Measurements from ENCODE around the gene GFAP. TPM values are rescaled to one million over a fixed set of nuclear protein-coding genes. Genes with fewer than 3 reads are reported as not detected.
"Not testable (repeated sequence)": the region's sequence is repeated elsewhere in the genome, so short reads cannot be mapped to it uniquely, and the experiment has no call there.

GFAP gene
- total and polyA plus RNA-seq, 4 donors = 1.4 to 17.6 (median 5.1) TPM

- no peaks in the 10 kb centered on the region for H3K4me1 ChIP-seq (ENCODE audit: control insufficient read depth in 1 of 2, insufficient read depth in 2 of 2, low read length in 2 of 2)
- H3K27ac ChIP-seq (ENCODE audit: low read depth in 1 of 2, low read length in 2 of 2) = no peak within 1 kb of the TSS
- 1% methylated on average over 62 of the region's 62 CpGs for WGBS, 2 donors
- H3K9me3 ChIP-seq (ENCODE audit: control insufficient read depth, low read length) = no peaks in the 10 kb centered on the region
- peak within 1 kb of the TSS; percentile 27 to 37 for H3K4me3 ChIP-seq (ENCODE audit: low read length in 2 of 2)
- intact Hi-C loops (cut with DNase I) = no loop called here
- ATAC-seq (ENCODE audit: low FRiP score) = peak; percentile 97
- H3K36me3 ChIP-seq (ENCODE audit: control insufficient read depth in 1 of 2, insufficient read depth in 2 of 2, low read length in 1 of 2) = no peaks in the 10 kb centered on the region
- DNase-seq = peak; percentile 94
- no peaks in the 10 kb centered on the region for H3K27me3 ChIP-seq (ENCODE audit: control insufficient read depth in 1 of 2, insufficient read depth in 2 of 2, low read length in 1 of 2)
Observed at GRCh38 chr17:44947461-44948314, 32.4 kb upstream of the GFAP start, which contains the start of gene KIF18B. KIF18B (minus strand) TSS chr17:44947773; CDS start chr17:44936344, 11,429 bp downstream.

GRCh38 chr17:44945652-44946051 is 30.4 kb upstream of the GFAP start:
- H3K27ac ChIP-seq (ENCODE audit: low read depth in 1 of 2, low read length in 2 of 2); H3K4me3 ChIP-seq (ENCODE audit: low read length in 2 of 2); H3K4me1 ChIP-seq (ENCODE audit: control insufficient read depth in 1 of 2, insufficient read depth in 2 of 2, low read length in 2 of 2); H3K9me3 ChIP-seq (ENCODE audit: control insufficient read depth, low read length); H3K27me3 ChIP-seq (ENCODE audit: control insufficient read depth in 1 of 2, insufficient read depth in 2 of 2, low read length in 1 of 2); intact Hi-C loops (cut with DNase I); ATAC-seq (ENCODE audit: low FRiP score); H3K36me3 ChIP-seq (ENCODE audit: control insufficient read depth in 1 of 2, insufficient read depth in 2 of 2, low read length in 1 of 2): not testable (repeated sequence)
- peak in 1 of 2 donors; percentile 26 for DNase-seq
- WGBS, 2 donors = 93 to 94% methylated on average over 9 of the region's 10 CpGs

GRCh38 chr17:44942456-44942855 is 27.2 kb upstream of the GFAP start:
- H3K27me3 ChIP-seq (ENCODE audit: control insufficient read depth in 1 of 2, insufficient read depth in 2 of 2, low read length in 1 of 2) = no peaks in the 10 kb centered on the region
- no peak for DNase-seq
- H3K27ac ChIP-seq (ENCODE audit: low read depth in 1 of 2, low read length in 2 of 2) = no peak overlapping the region
- no peaks in the 10 kb centered on the region for H3K9me3 ChIP-seq (ENCODE audit: control insufficient read depth, low read length)
- no peaks in the 10 kb centered on the region for H3K4me1 ChIP-seq (ENCODE audit: control insufficient read depth in 1 of 2, insufficient read depth in 2 of 2, low read length in 2 of 2)
- H3K4me3 ChIP-seq (ENCODE audit: low read length in 2 of 2) = no peak overlapping the region
- no peak for ATAC-seq (ENCODE audit: low FRiP score)
- no peaks in the 10 kb centered on the region for H3K36me3 ChIP-seq (ENCODE audit: control insufficient read depth in 1 of 2, insufficient read depth in 2 of 2, low read length in 1 of 2)
- WGBS, 2 donors = 36 to 47% methylated on average over 4 of the region's 4 CpGs
- intact Hi-C loops (cut with DNase I) = no loop called here

GRCh38 chr17:44941712-44942331 is 26.5 kb upstream of the GFAP start:
- intact Hi-C loops (cut with DNase I) = no loop called here
- Histone ChIP-seq H3K27ac (ENCODE audit: low read depth in 1 of 2, low read length in 2 of 2) (no peak overlapping the region), H3K9me3 (ENCODE audit: control insufficient read depth, low read length) (no peaks in the 10 kb centered on the region), H3K27me3 (ENCODE audit: control insufficient read depth in 1 of 2, insufficient read depth in 2 of 2, low read length in 1 of 2) (no peaks in the 10 kb centered on the region), H3K36me3 (ENCODE audit: control insufficient read depth in 1 of 2, insufficient read depth in 2 of 2, low read length in 1 of 2) (no peaks in the 10 kb centered on the region), H3K4me3 (ENCODE audit: low read length in 2 of 2) (no peak overlapping the region), H3K4me1 (ENCODE audit: control insufficient read depth in 1 of 2, insufficient read depth in 2 of 2, low read length in 2 of 2) (no peaks in the 10 kb centered on the region)
- ATAC-seq (ENCODE audit: low FRiP score) (no peak), DNase-seq (peak in 1 of 2 donors; percentile 53)
- 47 to 51% methylated on average over 9 of the region's 9 CpGs for WGBS, 2 donors

- Histone ChIP-seq H3K36me3 (ENCODE audit: control insufficient read depth in 1 of 2, insufficient read depth in 2 of 2, low read length in 1 of 2) (no peaks in the 10 kb centered on the region), H3K9me3 (ENCODE audit: control insufficient read depth, low read length) (no peaks in the 10 kb centered on the region), H3K27me3 (ENCODE audit: control insufficient read depth in 1 of 2, insufficient read depth in 2 of 2, low read length in 1 of 2) (no peaks in the 10 kb centered on the region), H3K4me1 (ENCODE audit: control insufficient read depth in 1 of 2, insufficient read depth in 2 of 2, low read length in 2 of 2) (no peaks in the 10 kb centered on the region), H3K4me3 (ENCODE audit: low read length in 2 of 2) (no peak overlapping the region), H3K27ac (ENCODE audit: low read depth in 1 of 2, low read length in 2 of 2) (no peak overlapping the region)
- DNase-seq = no peak
- intact Hi-C loops (cut with DNase I) = no loop called here
- WGBS, 2 donors = 40 to 42% methylated on average over 1 of the region's 1 CpG
- no peak for ATAC-seq (ENCODE audit: low FRiP score)
Observed at GRCh38 chr17:44940768-44941167, 25.5 kb upstream of the GFAP start.

- intact Hi-C loops (cut with DNase I) = no loop called here
- H3K27me3 ChIP-seq (ENCODE audit: control insufficient read depth in 1 of 2, insufficient read depth in 2 of 2, low read length in 1 of 2) = no peaks in the 10 kb centered on the region
- no peaks in the 10 kb centered on the region for H3K4me1 ChIP-seq (ENCODE audit: control insufficient read depth in 1 of 2, insufficient read depth in 2 of 2, low read length in 2 of 2)
- no peak for DNase-seq
- H3K27ac ChIP-seq (ENCODE audit: low read depth in 1 of 2, low read length in 2 of 2) = no peak overlapping the region
- no peak for ATAC-seq (ENCODE audit: low FRiP score)
- H3K9me3 ChIP-seq (ENCODE audit: control insufficient read depth, low read length) = no peaks in the 10 kb centered on the region
- H3K4me3 ChIP-seq (ENCODE audit: low read length in 2 of 2) = no peak overlapping the region
- WGBS, 2 donors = 23 to 26% methylated on average over 4 of the region's 4 CpGs
- H3K36me3 ChIP-seq (ENCODE audit: control insufficient read depth in 1 of 2, insufficient read depth in 2 of 2, low read length in 1 of 2) = no peaks in the 10 kb centered on the region
Observed at GRCh38 chr17:44940317-44940716, 25.0 kb upstream of the GFAP start.

- Histone ChIP-seq H3K9me3 (ENCODE audit: control insufficient read depth, low read length) (no peaks in the 10 kb centered on the region), H3K36me3 (ENCODE audit: control insufficient read depth in 1 of 2, insufficient read depth in 2 of 2, low read length in 1 of 2) (no peaks in the 10 kb centered on the region), H3K4me1 (ENCODE audit: control insufficient read depth in 1 of 2, insufficient read depth in 2 of 2, low read length in 2 of 2) (no peaks in the 10 kb centered on the region), H3K27ac (ENCODE audit: low read depth in 1 of 2, low read length in 2 of 2) (no peak overlapping the region), H3K27me3 (ENCODE audit: control insufficient read depth in 1 of 2, insufficient read depth in 2 of 2, low read length in 1 of 2) (no peaks in the 10 kb centered on the region), H3K4me3 (ENCODE audit: low read length in 2 of 2) (no peak overlapping the region)
- DNase-seq (peak in 1 of 2 donors; percentile 62), ATAC-seq (ENCODE audit: low FRiP score) (no peak)
- 92 to 94% methylated on average over 9 of the region's 9 CpGs for WGBS, 2 donors
- intact Hi-C loops (cut with DNase I) = no loop called here
Observed at GRCh38 chr17:44935116-44935515, 19.8 kb upstream of the GFAP start.

GRCh38 chr17:44934745-44935105 is 19.4 kb upstream of the GFAP start:
- Histone ChIP-seq H3K4me1 (ENCODE audit: control insufficient read depth in 1 of 2, insufficient read depth in 2 of 2, low read length in 2 of 2) (no peaks in the 10 kb centered on the region), H3K9me3 (ENCODE audit: control insufficient read depth, low read length) (no peaks in the 10 kb centered on the region), H3K27me3 (ENCODE audit: control insufficient read depth in 1 of 2, insufficient read depth in 2 of 2, low read length in 1 of 2) (no peaks in the 10 kb centered on the region), H3K27ac (ENCODE audit: low read depth in 1 of 2, low read length in 2 of 2) (no peak overlapping the region), H3K4me3 (ENCODE audit: low read length in 2 of 2) (no peak overlapping the region), H3K36me3 (ENCODE audit: control insufficient read depth in 1 of 2, insufficient read depth in 2 of 2, low read length in 1 of 2) (no peaks in the 10 kb centered on the region)
- 98% methylated on average over 10 of the region's 10 CpGs for WGBS, 2 donors
- intact Hi-C loops (cut with DNase I) = no loop called here
- no peak for ATAC-seq (ENCODE audit: low FRiP score)
- peak; percentile 39 to 56 for DNase-seq
